Spleen (tissue), 3 donors: ENCODE results near the gene HRH3.

Source experiments
- POLR2A ChIP-seq, 3 donors: fragments of 450-650 bp; IDR thresholded peaks; one replicate each; pipeline ENCODE4 v1.5.1; 2017; ENCODE audit warnings: antibody characterized with exemption in 3 of 3, mild to moderate bottlenecking in 1 of 3
- POLR2AphosphoS5 ChIP-seq, 3 donors: sonication (generic); formaldehyde crosslinking; IDR thresholded peaks; one replicate each; pipeline ENCODE4 v1.5.1; 2017; ENCODE audit warnings: antibody characterized with exemption in 3 of 3

GRCh38 chr20:62216636-62217566 lies 3.2 kb downstream of the HRH3 start:
- TF ChIP-seq POLR2AphosphoS5 (IDR thresholded peaks at IDR 0.05) (no peak), POLR2A (IDR thresholded peaks at IDR 0.05) (no peak)
